Urothelium cell line (cell line): ENCODE measurements around the gene BAIAP2L2.
A peak's percentile ranks its signal among the peaks of the same experiment; 100 is the strongest.

Source experiments
- DNase-seq: peaks from one replicate; pipeline ENCODE4 v3.0.0; 2011; ENCODE audit warnings: low spot score, mixed read lengths
- FAIRE-seq: peaks from 2 replicates; lab custom pipeline; 2011; peaks lifted over from hg19 to GRCh38; lab: Jason Lieb, UNC

The BAIAP2L2 gene

DNA sequence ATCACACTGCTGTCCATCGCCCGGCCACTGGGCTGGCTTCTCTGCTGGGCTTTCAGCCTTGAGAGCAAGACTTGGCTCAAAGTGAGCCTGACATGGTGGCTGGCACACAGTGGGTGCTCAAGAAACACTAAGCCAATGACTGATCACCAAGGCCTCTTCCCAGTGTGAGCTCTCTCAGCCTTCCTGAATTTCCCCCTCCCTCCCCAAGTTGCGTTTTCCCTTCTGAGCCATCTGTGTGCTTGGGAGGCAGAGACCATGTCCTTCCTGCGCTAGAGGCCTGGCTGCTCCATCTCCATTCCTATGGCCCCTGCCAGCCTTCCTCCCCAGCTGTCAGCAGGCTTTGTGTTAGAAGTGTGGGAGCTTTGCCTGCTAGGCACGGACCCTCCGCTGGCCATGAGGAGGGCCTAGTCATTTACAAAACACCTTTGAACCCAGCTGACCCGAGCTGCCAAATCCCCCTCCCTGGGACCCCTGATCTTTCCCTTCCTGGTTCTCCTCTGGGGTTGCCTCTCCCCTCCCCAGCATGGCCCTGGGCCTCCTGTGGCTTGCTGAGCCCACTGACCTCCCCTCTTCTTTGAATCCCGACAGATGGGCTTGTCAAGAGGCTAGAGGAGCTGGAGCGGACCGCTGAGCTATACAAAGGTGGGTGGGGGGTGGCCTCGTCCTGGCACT, 40.1 kb downstream of the BAIAP2L2 start:
- FAIRE-seq (no peak), DNase-seq (no peak)

DNA sequence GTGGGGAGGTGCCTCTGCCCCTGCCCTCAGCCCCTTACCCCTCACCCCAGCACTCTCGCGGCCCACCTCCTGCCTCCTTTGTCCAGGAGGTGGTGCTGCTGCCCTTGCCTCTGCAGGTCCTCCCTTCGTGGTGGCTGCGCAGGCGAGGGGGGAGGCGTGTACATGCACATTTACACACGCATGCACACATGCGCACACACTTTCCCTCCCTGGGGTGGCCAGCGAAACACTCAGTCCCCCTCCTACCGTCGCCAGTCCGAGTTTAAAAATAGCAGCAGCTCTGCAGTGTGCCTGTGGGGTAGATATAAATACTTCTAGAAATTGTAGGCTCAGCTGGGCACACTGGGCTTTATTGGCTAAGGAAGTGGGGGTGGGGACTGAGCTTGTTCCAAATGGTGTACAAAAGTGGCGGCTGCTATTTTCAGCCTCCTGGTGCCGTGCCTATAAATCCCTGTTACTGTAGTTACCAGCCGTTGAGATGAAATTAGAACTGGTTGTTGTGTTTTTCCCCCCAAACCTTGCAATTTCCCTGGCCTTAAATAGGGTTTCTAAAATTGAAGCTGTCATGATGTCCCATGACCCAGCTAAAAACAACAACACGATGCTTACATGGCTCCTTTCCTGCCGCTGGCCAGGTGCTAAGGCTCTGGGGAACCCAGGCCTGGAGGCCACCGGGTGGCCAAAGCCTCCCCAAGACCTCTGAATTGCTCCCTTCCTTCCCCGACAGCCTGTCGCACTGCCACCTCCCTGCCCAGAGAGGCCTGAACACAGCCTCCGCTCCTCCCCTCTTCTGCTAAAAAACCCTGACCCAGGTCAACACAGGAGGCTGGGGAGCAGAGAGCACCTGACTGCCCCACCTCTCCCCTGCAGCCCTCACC, 40.9 kb downstream of the BAIAP2L2 start:
- FAIRE-seq (peak; percentile 40), DNase-seq (no peak)

DNA sequence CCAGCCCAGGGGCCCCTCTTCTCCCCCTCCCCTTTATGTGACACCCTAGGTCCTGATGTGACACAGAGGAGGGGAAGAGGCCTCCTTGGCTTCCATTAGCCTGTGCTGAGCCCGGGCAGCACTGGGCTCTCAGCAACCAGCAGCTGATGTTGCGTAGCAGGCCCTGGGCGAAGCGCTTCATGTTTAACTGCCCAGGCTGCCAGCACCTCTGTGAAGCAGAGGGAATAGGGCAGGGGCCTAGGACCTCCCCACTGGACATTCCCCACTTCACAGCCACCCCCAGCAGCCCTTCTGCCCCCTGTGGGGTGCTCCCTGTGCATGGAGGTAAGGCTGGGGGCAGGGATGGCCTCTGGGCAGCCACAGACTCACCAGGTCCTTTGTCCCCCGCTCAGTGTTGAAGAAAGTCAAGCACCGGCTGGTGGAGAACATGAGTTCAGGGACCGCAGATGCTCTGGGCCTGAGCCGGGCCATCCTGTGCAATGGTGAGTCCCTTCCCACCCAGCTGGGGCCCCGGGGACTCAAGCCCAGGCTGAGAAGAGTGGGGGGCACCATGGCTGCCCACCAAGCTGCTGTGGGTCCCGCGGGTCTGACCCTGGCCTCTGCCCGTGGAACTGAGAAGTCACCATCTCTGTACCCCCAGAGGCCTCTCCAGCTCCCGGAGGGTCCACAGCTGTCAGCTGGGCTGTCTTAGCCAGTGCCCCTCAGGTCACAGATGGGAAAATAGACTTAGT, 41.7 kb downstream of the BAIAP2L2 start:
- DNase-seq (no peak), FAIRE-seq (no peak)

DNA sequence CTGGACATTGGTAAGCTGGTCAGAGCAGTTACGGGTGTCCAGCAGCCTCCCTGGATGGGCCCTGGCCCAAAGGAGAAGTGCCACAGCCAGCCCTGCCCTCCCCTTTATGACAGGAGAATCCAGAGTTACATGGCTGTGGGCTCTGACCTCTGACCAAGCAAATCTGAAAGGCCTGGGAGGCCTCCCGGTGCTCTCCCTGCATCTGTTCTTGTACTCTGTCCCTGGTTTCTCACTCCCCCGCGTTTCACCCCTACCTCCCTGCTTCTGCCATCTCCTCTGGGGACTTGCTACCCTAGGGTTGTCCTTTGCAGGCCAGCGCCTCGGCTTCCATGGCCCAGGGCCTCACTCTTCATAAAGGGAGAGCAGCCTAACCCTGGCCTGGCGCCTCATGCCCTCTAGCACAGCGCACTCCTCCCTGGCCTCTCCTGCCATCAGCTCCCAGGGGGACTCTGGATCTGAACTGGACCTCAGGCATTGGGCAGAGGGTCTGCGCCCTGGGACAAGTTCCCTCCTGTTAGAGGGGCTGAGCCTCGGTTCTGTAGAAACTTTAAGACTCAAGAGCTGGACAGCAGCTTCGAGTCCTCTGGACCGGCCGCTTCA, 42.6 kb downstream of the BAIAP2L2 start:
- FAIRE-seq (no peak), DNase-seq (no peak)

DNA sequence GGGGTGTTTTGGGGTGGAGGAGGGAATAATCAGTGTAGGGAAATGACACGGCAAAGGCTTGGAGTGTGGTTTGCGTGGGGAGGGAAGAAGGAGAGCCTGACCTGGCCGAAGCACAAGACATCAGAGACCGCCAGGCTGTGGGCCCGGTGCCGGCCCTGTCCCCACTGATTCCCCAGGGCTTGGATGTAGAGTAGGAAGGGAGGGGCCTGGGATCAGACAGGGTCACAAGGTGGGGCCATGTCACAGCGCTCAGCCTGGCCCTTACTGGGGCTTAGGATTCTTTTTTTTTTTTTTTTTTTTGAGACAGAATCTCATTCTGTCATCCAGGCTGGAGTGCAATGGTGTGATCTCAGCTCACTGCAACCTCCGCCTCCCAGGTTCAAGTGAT, 43.5 kb downstream of the BAIAP2L2 start:
- DNase-seq (no peak), FAIRE-seq (no peak)

DNA sequence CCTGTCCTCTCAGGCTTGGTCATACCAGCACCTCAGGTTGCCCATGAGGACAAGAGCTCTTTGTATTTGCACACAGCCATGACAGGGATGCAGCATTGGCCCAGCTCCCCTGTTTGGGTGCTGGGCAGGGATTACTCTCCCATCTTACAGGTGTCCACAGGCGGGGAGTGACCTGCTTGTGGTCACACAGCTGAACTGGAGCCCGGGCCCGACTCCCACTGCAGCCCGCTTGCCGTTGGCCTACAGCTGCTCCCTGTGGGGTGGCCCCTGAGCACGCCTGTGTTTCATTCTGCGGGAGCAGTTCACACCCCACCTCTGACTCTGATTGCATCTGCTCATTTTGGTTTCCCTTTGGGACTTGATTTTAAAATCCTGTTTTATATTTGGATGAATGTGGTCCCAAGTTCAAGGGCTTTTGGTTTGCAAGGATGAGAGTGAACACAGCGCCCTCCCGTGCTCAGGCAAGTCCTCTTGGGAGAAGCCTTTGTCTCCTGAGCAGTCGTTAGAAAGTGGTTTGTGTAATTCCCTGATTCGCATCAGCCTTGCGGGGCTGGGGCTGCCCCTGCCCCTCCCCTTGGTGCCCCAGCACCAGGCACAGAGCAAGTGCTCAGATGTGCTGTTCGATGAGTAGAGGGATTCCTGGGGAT, 44.0 kb downstream of the BAIAP2L2 start:
- DNase-seq, result no peak
- FAIRE-seq, result no peak

DNA sequence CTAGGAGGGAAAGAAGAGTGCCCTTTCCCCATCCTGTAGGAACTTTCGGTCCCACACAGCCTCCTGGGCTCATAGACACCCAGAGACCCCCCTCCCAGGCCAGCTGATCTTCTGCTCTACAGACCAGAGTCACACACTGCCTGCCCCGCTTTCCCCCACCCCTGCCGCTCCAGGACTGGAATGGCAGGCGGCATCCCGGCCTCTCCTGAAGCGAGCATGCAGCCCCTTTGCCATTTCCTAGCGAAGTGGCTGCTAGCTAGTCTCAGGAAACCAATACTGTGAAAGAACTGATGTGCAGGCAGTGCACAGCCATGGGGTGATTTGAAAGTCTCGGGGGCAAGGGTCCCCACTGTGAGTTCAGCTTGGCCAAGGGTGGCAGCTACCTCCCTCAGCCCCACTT, 44.9 kb downstream of the BAIAP2L2 start:
- no peak for DNase-seq
- FAIRE-seq, result no peak

DNA sequence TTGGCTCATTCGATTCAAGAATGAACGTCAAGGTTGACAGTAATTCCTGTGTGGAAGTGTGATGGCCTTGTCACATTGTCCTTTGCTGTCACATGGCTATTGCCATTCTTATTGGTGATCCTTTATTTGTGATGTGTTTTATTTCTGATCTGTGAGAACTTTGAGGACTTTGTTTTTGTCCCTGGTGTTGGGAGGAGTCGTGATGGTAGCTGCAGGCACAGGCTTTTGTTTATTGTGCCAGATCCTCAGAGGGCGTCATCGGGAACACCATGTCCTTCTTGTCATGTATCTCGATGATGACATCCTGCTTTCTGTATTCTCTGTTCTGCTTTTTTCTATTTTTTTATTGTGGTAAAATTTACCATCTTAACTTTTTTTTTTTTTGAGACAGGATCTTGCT, 47.7 kb downstream of the BAIAP2L2 start:
- FAIRE-seq, result no peak
- no peak for DNase-seq

DNA sequence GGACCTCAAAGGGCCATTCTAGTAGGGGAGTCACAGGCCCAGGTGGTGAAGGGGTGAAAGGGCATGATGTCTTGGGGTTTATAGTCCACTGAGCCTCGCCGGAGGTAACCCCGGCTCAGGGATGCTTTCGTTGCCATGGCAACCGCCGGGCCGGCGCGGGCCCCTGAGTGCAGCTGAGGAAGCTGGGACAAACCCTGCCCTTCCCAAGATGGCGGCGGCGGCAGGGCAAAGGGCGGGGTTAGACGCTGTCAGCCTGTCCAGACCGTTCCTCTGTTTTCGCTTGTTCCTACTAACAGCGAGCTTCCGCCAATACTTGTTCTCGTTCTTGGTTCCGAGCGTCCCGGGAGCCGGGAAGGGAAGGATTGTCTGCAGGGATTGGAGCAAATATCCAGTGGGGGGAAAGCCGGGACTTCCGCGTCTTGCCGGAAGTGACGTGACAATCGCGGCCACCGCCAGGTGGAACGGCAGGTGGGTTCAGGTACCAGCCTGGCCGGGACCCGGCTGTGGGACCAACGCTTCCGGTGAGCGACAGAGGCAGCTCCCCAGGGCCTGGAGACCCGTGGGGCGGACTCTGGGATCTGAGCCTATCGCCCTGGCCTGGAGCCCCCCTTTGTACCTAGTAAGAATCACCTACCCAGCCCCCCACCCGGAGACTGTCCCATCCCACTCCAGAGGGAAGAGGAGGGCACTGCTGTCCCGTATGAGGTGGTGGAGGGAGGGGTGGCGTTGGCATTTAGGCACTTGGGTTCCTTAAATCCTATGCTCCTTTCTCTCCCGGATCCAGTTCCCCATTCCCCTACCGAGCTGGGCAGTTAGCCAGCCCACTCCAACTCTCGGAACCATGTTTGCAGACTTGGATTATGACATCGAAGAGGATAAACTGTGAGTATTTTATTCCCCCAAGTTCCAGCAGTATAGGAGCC, 53.3 kb downstream of the BAIAP2L2 start, which contains the start of gene PICK1:
Gene PICK1 (plus strand): TSS at position 436 of the 923 bp plus-strand sequence. CDS start 406 bp downstream, at position 842.
- FAIRE-seq, result peak; percentile 96

DNA sequence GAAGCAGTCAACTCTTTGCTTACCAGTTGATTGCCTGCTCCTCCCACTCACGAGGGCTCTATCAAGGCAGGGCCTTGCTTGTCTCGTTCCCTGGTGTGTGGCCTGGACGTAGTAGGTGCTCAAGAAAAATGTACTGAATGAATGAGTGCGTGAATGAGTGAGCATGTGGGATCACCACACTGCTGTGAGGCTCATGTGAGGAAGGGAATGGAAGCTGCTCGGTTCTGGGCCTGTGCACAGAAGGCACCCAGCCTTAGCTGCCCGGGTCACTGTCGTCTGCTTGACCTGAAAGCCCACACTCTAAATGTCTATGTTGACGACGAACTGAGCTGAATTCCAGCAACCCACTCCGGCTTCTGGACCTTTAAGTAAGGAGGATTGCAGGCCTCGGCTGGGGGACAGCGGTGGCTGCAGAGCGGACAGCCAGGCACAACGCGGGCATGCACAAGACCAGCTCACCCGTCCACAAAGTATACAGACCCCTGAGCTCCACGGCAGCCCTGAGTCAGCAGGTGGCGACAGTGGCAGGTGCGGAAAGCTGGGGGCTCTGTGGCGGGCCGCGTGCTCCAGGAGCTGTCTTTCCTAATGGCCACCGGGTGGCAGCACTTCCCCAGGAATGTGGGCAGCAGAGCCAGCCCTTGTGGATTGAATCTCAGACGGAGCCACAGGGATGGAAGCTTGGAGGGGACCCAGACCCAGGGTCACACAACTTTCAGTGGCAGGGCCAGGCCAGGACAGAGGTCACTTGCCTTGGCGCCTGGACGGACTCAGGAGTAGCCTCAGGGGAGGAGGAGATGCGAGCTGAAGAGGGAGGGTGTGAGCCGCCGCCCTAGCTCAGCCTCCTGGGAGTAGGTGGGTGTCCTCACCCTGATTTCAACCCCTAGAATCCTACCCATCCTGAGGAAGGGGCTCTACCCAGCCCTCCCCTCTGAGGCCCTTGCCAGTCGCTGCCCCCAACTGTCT, 58.3 kb downstream of the BAIAP2L2 start:
- FAIRE-seq, result peak; percentile 85
- peak; percentile 94 for DNase-seq

More for the DNA sequence above, 53.3 kb downstream of the BAIAP2L2 start, which contains the start of gene PICK1:
- DNase-seq, result peak; percentile 98

DNA sequence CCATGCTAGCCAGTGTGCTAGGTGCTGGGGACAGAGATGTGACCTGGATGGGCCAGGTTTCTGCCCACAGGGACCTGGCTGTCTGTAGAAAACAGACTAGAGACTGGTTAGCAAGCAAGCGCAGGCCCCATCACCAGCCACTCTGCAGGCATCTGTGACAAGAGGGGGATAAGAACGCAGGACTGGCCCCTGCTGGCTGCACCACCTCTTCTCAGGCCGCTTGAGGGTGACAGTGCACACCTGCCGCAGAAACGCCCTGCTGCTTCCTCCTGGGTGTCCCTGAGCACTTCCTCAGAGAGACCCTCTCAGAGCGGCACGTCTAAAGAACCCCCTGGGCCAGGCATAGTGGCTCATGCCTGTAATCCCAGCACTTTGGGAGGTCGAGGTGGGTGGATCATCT, 59.2 kb downstream of the BAIAP2L2 start:
- FAIRE-seq (no peak), DNase-seq (no peak)

DNA sequence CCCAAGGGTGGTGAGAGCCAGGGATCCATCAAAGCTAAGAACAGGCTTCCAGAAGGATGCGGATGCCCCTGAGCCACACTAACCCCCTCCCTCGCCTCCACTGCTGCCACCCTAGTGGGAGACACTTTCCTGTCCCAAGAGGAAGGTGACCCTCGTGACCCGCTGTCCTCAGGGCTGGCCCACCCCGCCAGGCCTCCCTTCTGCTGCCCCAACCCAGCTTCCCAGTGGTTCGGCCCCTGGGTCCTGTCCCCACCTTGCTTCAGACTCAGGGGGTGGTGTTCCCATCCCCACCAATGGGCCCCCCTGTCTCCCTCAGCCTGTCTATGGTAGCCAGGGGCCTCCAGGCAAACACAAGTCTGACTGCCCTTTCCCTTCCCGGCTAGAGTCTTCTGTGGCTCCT, 59.8 kb downstream of the BAIAP2L2 start:
- DNase-seq (no peak), FAIRE-seq (no peak)

DNA sequence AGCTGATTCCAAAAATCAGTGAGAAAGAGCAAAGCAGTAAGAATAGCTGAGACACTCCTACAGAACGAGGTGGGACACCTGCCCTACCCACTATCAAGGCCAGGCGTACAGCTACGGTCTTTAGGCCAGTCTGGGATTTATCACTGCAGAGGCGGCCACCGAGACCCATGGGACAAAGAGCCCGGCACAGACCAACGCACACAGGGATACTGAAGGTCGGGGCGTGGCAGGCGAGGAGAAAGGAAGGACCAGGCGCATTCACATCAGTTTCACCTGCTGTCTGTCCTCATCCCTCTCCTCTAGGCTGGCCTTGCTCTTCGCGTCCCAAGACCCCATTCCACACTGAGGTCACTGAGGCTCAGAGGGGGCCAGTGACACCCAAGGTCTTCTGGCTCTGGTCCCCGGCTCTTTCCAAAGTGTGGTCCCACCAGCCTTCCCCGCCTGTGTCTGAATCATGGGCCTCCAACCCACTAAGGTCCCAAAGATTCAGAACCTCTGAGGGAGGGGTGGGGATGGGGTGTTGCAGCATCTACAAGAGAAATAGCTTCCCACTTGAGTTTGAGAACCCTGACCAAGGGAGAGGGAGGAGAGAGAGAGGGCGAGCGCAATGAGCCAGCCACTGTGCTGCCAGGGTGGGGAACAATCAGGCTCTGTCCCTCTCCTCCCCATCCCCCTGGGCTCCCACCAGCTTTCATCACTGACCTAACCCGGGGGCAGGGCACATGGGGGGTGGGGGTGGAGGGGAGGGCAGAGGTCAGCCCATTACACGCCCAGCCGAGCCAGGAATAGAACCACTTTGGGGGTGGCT, 60.5 kb downstream of the BAIAP2L2 start:
- DNase-seq (no peak), FAIRE-seq (no peak)

DNA sequence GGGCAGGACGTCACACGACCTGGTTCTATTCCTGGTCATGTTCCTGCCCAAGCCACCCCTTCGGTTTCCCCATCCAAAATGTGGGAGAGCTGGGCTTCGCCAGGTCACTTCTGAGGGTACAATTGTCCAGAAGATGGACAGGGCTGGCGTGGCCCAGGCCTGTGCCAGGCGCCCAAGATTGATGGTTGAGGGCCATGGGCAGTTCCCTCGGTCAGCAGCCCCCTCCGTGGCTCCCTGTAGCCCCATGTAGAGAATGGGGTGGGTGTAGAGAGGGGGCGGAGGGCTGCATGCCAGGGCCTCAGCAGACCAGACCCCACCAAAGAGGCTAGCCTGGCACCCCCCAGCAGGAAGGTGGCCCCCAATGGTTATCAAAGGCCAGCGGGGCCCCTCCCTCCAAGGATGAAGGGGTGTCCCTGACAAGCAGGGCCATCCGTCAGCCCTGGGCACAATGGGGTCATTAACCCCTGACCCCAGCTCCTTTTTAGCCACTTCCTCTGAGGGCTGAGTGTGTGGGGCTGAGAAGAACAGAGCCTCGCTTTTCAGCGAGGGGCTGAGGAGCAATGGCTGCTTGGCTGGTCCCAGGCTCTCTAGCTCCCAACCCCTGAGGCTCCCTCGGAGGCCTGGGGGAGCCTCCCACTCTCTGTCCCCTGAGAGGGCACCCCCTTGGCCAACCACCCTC, 64.3 kb downstream of the BAIAP2L2 start:
- FAIRE-seq (no peak), DNase-seq (no peak)

DNA sequence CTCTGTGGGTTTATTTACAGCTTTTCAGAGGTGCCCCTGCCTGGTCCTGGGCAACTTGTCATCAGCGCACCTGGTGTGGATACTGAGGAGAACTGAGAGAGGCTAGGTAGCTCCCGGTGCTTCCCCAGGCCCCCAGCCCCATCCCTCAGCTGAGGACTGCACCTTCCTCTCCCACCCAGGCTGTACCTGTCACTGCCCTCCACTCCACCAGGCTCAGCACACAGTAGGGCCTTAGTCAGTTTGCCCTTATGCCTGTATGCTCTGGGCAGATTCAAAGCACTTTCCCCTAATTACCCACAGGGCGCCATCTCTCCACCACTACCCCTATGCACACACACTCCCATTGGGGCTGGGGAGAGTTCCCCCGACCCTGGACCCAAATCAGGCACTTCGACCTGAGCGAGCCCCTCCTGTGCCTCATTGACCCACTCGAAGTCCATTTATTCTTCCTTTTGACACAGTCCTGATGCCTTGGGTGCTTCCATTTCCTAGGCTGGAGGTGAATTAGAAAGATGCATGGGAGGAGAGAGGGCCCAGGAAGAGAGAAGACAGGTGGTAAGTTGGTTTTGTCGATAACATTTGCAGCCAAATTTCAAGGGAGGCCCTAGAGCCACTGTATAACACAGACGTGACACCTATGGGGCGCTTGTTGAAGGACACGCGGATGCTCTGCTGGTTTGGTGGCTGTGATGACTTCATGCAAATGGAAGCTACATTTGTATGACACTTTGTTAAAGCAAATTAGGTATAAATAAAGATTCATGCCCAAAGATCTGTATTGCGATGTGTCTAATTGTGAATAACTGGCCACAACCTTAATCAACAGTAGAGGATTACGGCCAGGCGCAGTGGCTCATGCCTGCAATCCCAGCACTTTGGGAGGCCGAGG, 67.1 kb downstream of the BAIAP2L2 start:
- no peak for DNase-seq
- FAIRE-seq, result no peak

DNA sequence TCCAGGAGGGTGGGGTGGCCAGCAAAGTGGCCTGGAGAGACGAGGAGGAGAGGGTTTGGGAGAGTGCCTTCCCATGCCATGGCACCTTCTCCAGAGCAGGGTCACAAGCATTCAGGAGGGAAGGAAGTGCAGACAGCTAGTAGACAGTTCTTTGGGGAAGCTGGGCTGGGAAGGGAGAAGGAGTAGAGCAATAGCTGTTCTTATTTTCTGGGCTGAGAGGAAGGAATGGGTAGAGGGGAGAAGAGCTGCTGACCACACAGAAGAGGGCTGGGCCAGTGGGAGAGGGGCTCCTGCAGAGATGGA, 68.0 kb downstream of the BAIAP2L2 start:
- DNase-seq (no peak), FAIRE-seq (no peak)
